ENCODE results near the gene P2RY8.
"Not testable (repeated sequence)": the region's sequence is repeated elsewhere in the genome, so short reads cannot be mapped to it uniquely, and the experiment has no call there.

The P2RY8 gene

DNA sequence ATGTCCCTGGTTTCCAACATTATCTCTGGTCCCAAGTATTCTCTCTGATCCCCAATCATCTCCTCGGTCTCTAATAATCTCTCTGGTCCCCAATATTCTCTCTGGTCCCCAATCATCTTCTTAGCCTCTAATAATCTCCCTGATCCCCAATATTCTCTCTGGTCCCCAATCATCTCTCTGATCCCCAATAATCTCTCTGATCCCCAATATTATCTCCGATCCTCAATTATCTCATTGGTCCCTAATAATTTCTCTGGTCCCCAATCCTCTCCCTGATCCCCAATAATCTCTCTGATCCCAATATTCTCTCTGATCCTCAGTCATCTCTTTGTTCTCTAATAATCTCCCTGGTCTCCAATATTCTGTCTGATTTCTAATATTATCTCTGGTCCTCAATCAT, 16.6 kb downstream of the P2RY8 start:
- DNase-seq (ENCODE audit: low read depth): no peak

DNA sequence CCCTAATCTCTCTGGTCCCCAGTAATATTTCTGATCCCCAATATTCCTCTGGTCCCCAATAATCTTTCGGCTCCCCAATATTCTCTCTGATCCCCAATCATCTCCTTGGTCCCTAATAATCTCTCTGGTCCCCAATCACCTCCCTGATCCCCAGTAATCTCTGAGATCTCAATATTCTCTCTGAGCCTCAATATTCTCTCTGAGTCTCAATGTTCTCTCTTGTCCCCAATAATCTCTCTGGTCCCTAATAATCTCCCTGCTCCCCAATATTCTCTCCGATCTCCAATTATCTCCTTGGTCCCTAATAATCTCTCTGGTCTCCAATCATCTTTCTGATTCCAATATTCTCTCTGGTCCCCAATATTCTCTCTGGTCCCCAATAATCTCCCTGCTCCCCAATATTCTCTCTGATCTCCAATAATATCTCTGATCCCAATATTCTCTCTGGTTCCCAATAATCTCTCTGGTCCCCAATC, 17.9 kb downstream of the P2RY8 start:
- no peak for DNase-seq (ENCODE audit: low read depth)

DNA sequence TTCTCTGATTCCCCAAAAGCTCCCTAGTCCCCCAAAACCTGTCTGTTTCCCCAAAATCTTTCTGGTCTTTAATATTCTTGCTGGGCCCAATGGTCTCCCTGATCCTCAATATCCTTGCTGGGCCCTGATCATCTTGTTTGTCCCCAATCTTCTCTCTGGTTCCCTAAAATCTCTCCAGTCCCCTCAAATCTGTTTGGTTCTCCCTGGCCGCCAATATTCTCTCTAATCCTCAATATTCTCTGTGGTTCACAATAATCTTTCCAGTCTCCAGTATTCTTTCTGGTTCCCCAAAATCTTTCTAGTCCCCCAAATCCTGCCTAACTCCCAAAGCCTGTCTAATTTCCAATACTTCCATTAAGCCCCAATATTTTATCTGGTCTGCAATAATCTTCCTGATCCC, 18.5 kb downstream of the P2RY8 start:
- no peak for DNase-seq (ENCODE audit: low read depth)

DNA sequence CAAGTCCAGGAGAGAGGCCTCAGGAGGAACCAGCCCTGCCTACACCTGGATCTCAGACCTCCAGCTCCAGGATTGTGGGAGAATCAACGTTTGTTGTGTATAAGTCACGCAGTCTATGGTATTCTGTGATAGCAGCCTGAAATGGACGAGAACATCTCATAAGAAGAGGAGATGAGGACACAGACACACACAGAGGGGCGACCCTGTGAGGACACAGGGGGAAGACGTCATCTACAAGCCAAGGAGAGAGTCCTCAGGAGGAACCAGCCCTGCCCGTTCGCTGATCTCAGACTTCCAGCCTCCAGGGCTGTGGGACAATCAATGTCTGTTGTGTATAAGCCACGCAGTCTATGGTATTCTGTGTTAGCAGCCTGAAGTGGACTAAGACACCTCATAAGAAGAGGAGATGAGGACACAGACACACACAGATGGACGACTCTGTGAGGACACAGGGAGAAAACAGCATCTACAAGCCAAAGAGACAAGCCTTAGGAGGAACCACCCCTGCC, 20.3 kb downstream of the P2RY8 start:
- DNase-seq (ENCODE audit: low read depth): no peak

DNA sequence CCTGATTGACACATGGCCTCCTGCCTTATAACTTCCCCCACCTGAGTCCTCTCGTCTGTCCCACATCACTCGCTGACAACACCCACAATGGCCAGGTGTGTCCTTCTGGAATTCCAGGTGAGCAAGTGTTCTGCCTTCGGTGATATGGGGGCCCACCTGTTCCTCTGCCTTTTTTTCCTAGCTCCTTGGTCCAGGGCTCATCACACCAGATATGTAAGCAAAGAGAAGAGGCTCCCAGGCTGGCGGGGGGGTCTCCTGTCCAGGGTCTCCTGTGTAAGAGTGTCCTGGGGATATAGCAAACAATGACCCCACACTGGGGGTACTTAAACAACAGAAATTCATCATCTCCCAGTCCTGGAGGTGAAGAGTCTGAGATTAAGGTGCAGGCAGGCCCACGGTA, 25.2 kb downstream of the P2RY8 start:
- no peak for DNase-seq (ENCODE audit: low read depth)

DNA sequence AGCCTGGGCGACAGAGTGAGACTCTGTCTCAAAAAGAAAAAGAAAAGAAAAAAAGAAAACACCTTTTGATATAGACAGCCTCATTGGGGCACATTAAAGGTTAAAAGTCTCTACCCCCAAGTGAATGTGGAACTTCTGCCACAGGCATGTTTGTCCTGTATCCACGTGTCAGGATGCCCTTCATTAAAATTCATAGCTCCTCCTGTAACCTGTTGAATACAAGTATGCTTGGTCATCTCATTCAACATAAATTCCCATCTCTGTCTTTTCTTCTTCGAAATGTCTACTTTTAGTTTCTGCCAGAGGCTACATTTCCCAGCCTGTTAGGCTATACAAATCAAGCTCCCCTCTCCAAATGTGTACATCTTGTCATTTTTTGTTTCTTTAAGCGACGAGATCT, 25.8 kb downstream of the P2RY8 start:
- DNase-seq (ENCODE audit: low read depth): no peak

DNA sequence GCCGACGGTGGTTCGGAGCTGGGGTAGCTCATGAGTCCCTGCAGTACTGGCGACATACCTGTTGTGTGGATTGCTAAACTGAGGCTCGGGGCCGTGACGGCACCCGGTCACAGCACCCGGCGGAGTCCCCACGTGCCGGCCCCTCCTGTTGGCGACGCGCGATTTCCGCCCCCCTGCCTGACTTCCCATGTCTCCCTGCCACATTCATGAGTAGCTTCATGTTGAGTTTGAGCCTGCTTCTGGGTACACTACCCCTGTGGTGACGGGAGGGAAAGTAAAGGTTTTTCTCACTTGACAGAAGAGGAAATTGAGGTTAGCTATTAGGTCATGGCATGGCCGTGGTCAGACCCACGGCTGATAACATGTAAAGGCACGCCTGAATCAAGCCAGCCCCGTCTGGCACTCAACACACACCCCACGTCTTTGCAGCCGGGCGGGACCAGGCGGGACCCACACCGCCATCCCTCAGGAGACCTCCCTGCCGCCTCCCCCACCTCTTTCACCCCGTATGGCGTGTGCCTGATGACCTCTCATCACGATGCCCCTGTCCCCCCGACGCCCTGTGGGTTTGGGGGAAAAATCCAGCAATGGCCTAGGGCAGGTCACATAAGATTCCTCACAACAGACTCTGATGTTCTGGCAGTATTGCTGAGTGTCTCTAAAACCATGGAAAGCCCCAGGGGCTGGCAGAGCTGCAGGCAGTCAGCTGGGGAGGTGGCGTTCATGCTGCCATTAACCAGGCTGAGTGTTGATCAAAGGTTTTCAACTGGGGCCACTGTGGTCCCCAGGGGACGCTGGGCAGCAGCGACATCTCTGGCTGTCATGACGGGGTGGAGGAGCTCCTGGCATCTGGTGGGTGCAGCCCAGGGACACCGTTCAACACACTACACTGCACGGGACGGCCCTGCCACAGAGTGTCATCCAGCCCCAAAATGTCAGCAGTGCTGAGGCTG, 29.2 kb downstream of the P2RY8 start:
- no peak for DNase-seq (ENCODE audit: low read depth)

DNA sequence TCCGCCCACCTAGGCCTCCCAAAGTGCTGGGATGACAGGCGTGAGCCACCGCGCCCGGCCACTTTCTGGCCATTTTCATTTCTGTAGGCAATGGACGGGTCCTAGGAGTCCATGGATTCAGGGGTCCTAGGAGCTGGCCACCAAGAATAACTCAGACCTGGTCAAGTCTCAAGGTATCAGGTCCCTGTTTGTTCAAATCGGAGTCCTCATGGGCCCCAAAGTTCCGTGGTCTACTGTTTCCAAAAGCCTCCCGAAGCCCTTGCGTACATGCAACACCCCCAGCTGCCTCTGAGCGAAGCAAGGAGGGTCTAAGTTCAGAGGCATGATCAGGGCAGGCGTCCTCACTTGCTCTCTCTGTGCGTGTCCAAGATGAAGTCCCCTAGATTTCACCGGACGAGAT, 30.1 kb downstream of the P2RY8 start:
- DNase-seq (ENCODE audit: low read depth): no peak

DNA sequence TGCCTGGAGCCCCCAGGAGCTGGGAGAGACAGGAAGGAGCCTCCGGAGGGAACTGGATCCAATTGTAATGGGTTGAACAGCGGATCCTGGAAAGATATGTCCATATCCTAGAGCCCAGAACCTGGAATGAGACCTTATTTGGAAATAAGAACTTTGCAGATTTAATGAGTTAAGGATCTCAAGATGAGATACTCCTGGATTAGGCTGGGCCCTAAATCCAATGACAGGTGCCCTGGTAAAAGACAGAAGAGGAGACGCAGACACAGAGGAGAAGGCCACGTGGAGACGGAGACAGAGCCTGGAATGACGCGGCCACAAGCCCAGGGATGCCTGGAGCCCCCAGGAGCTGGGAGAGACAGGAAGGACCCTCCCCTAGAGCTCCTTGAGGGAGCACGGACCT, 34.1 kb downstream of the P2RY8 start:
- no peak for DNase-seq (ENCODE audit: low read depth)

DNA sequence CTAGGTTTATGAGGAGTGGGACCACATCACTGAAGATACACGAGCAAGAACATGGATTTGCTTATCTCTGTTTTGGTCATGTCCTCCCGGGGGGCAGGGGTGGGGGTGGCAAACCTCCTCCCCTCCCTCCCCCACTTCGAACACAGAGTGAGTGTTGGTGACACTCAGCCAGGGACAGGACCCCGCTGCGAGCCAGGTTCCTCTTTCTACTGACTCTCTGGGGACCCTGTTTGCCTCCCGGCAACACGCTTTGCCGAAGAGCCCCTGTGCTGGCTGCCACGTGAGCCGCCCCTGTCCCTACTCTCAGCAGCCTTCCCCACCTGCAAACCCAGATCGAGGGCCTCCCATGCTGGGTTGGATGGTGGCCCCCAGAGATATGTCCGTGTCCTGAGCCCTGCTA, 34.7 kb downstream of the P2RY8 start:
- DNase-seq (ENCODE audit: low read depth): no peak

DNA sequence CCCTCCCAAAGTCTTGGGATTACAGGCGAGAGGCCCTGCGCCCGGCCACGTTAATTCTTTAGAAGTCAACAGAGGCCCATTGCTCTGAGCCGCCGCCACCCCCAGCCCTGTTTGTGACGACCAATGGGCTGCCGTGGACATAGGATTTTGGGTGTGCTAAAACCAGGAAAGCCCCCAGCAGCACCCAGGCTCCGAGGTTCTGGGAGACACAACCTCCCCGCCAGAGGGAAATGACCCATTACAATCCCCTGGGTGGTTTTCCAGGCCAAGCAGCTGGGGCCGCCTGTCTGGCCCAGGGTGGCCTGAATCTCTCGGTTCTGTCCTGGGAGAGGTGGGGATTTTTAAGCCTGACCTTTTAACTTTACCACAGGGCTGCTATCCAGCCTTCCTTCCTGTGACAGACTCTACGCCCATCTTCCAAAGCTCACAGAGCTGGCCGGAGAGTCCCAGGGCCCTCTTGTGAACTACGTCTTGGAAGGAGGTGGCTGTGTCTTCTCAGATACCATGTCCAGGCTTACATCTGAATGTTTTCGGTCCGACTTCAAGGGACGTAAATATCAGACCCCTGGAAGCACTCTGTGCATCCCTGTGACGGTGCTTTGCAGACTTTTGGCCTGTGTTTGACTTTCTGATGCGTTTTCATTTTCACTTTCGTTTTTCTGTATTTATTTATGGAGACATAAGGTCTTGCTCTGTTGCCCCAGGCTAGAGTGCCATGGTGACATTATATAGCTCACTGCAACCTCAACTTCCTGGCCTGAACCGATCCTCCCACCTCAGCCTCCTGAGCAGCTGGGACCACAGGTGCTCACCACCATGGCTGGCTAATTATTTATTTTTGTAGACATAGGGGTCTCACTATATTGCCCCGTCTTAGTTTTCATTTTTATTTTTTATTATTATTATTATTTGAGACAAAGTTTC, 36.0 kb downstream of the P2RY8 start:
- DNase-seq (ENCODE audit: low read depth): no peak

DNA sequence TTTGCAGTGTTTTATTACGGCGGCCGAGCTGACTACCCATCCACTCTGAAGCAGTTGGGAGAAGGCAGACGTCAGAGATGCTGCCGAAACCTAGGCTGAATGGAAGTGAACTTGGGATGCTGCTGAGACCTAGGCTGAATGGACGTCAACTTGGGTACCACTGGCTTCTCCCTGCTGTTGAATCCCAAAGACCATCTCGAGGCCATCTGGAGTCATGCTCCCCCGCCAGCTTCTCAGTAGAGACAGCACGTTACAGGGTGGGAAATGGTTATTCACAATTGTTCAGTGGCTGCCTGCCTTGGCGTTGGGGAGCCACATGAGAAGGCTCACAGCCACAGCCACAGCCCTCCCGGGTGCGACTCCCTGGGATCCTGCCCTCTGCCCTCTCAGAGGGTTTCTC, 40.9 kb downstream of the P2RY8 start:
- no peak for DNase-seq (ENCODE audit: low read depth)

DNA sequence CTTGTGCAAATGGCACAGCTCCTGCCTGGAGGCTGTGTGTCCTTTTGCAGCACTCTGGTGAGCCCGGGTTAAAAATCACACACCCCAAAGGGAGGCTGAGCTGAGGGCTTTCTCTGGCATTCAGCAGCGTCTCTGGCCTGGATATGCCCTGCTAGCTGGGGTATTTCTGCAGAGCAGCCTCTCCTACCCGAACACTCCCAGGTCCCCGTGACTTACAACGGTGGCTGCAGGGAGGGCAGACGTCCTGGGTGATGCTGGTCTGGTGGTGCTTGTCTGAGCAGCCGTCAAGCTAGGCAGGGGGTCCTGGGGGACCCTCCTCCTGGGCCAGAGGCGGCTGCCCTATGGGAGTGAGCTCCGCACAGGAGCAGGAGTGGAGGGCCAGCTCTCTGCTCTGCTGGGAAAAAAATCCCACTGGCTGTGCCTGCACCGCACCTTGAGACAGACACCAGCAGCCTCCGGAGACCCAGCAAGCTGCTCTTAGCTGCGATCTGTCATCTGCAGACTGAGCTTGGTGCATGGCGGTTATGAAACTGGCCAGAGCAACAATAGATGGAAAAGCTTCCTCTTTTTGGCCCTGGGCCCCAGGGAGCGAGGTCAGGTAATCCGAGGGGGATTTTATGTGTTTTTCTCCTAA, 43.0 kb downstream of the P2RY8 start:
- DNase-seq (ENCODE audit: low read depth): no peak

DNA sequence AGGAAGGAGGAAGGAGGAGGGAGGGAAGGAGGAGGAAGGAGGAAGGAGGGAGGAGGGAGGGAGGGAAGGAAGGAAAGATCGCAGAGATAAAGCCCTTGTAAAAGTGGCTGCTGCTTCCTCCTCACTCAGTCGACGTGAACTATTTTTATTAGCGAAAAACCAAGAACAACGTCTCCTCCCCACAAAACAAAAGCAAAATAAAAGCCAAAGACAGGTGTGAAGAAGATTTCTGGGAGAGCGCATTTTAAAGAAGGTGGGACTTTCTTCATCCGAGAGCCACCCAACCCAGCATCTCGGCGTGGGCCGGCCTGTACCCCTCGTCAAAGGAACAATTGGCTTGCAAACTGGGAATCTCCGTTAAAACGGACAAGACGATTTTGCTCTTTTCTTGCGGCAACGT, 43.6 kb downstream of the P2RY8 start:
- DNase-seq (ENCODE audit: low read depth): no peak

DNA sequence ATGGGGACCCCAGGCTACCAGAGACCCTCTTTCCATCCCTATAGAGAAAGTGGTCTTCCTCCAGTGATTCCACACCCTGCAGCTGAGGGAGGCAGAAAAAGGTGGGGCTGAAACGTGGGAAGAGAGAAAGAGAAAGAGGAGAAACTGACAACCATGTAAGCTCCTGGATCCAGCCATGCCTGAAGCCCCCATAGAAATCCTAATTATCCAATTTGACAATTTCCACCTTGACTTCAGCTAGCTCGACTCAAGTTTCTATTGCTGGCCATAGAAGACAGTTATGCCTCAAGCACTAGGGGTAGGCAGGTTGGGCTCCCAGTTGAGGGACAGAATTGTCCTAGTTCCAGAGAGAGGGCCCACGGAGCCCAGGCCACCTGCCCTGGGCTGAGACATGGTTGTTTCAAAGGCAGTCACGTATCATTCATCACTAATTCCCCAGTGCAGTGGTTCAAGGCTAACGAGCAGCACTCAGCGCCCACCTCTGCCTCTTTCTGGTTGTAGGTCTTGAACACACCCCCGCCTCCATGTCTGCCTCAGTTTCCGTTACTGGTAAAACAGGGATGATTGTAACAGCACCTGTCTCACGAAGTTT, 44.5 kb downstream of the P2RY8 start:
- DNase-seq (ENCODE audit: low read depth): no peak

DNA sequence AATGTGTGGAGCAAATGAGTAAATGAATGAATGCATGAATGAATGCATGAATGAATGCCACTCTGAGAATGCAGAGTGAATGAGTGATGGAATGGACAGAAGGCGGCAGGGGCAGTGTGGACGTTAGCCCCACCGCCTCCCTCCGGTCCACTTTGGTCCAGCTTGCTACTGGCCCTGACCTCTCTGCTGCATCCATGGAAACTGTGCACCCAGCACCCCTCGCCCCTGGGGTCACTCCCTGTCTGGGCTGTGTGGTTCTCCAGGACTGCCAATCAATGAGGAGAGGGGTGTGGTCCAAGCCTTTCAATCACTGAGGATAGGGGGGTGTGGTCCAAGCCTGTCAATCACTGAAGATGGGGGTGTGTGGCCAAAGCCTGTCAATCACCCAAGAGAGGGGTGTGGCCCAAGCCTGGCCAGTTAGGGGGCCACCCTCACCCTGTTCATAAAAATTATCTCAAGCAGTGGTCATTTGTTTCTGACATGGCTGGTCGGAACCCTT, 45.1 kb downstream of the P2RY8 start:
- no peak for DNase-seq (ENCODE audit: low read depth)

DNA sequence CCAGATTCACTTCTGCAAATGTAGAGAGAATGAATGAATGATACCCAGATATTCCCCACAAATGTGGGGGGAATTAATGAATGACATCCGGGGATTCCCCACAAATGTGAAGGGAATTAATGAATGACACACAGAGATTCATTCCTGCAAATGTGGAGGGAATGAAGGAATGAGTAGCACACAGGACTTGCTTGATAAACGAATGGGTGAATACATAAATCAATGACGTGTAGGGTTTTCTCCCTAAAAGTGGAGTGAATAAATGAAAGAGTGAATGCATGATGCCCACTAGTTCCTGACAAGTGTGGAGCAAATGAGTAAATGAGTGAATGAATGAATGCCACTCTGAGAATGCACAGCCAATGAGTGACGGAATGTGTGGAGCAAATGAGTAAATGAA, 45.7 kb downstream of the P2RY8 start:
- not testable (repeated sequence) for DNase-seq (ENCODE audit: low read depth)

DNA sequence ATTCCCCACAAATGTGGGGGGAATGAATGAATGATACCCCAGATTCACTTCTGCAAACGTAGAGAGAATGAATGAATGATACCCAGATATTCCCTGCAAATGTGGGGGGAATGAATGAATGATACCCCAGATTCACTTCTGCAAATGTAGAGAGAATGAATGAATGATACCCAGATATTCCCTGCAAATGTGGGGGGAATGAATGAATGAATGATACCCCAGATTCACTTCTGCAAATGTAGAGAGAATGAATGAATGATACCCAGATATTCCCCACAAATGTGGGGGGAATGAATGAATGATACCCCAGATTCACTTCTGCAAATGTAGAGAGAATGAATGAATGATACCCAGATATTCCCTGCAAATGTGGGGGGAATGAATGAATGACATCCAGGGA, 46.3 kb downstream of the P2RY8 start:
- DNase-seq (ENCODE audit: low read depth): not testable (repeated sequence)

DNA sequence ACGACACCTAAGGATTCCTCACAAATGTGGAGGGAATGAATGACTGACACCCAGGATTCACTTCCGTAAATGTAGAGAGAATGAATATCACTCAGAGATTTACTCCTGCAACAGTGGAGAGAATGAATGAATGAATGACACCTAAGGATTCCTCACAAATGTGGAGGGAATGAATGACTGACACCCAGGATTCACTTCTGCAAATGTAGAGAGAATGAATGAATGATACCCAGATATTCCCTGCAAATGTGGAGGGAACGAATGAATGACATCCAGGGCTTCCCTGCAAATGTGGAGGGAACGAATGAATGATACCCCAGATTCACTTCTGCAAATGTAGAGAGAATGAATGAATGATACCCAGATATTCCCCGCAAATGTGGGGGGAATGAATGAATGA, 47.6 kb downstream of the P2RY8 start:
- DNase-seq (ENCODE audit: low read depth): not testable (repeated sequence)

DNA sequence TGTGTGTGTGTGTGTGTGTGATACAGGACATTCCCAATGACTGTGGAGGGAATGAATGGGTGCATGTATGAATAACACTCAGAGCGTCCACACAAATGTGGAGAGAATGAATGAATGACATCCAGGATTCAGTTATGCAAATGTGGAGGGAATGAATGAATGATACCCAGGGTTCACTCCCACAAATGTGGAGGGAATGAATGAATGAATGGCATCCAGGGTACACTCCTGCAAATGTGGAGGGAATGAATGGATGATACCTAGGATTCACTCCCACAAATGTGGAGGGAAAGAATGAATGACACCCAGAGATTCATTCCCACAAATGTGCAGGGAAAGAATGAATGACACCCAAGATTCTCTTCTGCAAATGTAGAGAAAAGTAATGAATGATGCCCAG, 48.2 kb downstream of the P2RY8 start:
- DNase-seq (ENCODE audit: low read depth): no peak

DNA sequence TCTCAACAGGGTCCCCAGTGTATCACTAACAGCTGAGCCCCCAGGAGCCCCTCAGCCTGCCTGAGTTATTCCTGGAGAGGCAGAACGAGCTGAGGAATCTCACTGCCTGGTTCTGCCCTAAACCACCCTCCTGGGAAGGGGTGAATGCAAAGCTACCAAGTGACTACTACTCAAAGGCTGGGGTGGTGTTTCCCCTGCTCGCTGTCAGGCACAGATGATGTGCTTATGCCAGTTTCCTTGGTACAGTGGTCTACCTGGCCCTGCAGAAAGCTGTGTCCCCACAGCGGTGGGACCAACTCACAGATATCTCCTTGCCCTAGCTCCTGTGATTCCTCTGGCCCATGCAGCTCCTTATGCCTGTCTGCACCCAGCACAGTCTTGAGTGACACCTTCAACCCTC, 48.8 kb downstream of the P2RY8 start:
- DNase-seq (ENCODE audit: low read depth): no peak

DNA sequence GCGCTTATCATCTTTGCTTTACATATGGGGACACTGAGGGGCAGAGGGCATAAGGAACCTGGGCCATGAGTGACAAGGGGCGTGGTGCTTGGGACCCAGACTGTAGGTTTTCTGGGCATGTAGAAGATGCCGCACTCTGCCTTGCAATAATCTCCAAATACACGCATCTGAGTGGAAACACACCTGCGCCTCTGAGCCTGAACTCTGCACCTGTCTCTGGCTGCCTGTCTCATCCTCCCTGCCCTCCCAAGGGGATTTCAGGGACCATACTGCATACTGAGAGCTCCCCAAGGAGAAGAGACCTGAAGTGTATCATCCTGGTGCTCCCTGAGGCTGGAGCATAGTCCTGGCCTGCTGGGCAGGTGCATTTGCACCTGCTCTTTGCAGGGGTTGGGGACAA, 49.6 kb downstream of the P2RY8 start:
- DNase-seq (ENCODE audit: low read depth): no peak
